Neural cell (in vitro differentiated cells): ENCODE results near the gene CD2.

Source experiments
- EP300 ChIP-seq: fragments of 450-650 bp; conservative IDR thresholded peaks from 2 replicates; pipeline ENCODE4 v1.6.1; 2014; ENCODE audit warnings: antibody characterized with exemption, mild to moderate bottlenecking, moderate library complexity; ENCODE audit not compliant: poor library complexity, severe bottlenecking
- EZH2 ChIP-seq: fragments of 200-600, 300-800 bp; shearing (Covaris generic), sonication (generic); IDR thresholded peaks from 2 replicates; pipeline ENCODE4 v1.6.1; 2014; ENCODE audit warnings: antibody characterized with exemption, low read length, borderline replicate concordance, mild to moderate bottlenecking; ENCODE audit not compliant: insufficient read depth, poor library complexity, severe bottlenecking
- MXI1 ChIP-seq: fragments of 450-650 bp; conservative IDR thresholded peaks from 2 replicates; pipeline ENCODE4 v1.6.1; 2014; ENCODE audit warnings: antibody characterized with exemption, mild to moderate bottlenecking; ENCODE audit not compliant: poor library complexity, severe bottlenecking
- POLR2AphosphoS5 ChIP-seq: IDR thresholded peaks from 2 replicates; pipeline ENCODE4 v1.6.1; 2012
- RAD21 ChIP-seq: fragments of 450-650 bp; conservative IDR thresholded peaks from 2 replicates; pipeline ENCODE4 v1.6.1; 2014; ENCODE audit warnings: antibody characterized with exemption, mild to moderate bottlenecking, moderate library complexity
- SMC3 ChIP-seq: fragments of 450-650 bp; conservative IDR thresholded peaks from 2 replicates; pipeline ENCODE4 v1.6.1; 2014; ENCODE audit warnings: antibody characterized with exemption, mild to moderate bottlenecking, moderate library complexity; ENCODE audit not compliant: poor library complexity
- TAF1 ChIP-seq: IDR thresholded peaks from 2 replicates; pipeline ENCODE4 v1.6.1; 2012; ENCODE audit warnings: low read depth
- TF ChIP-seq, protein P1 (sequence below): IDR thresholded peaks from 2 replicates; pipeline ENCODE4 v1.6.1; 2012; ENCODE audit warnings: borderline replicate concordance
- TF ChIP-seq, protein P2 (sequence below): fragments of 450-650 bp; IDR thresholded peaks from 2 replicates; pipeline ENCODE4 v1.5.1; 2014; ENCODE audit warnings: antibody characterized with exemption, mild to moderate bottlenecking, moderate library complexity; ENCODE audit not compliant: poor library complexity, severe bottlenecking

DNA sequence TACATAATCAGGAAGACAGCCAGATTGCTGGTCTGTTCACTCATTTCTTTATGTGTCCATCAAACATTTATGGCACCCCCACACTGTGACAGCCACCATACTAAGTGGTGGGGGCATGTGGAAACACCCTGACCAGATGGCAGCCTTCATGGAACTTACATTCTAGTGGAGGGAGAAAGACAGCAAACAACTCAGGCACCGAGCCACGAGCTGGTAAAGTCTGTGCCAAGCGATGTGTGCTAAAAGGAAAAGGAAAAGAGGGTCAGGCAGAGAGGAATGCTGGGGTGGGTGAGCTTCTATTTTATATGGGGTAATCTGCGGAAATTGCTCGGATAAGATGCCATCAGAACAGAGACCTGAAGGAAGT, 33.2 kb upstream of the CD2 start:
- TF ChIP-seq, protein P1, sequence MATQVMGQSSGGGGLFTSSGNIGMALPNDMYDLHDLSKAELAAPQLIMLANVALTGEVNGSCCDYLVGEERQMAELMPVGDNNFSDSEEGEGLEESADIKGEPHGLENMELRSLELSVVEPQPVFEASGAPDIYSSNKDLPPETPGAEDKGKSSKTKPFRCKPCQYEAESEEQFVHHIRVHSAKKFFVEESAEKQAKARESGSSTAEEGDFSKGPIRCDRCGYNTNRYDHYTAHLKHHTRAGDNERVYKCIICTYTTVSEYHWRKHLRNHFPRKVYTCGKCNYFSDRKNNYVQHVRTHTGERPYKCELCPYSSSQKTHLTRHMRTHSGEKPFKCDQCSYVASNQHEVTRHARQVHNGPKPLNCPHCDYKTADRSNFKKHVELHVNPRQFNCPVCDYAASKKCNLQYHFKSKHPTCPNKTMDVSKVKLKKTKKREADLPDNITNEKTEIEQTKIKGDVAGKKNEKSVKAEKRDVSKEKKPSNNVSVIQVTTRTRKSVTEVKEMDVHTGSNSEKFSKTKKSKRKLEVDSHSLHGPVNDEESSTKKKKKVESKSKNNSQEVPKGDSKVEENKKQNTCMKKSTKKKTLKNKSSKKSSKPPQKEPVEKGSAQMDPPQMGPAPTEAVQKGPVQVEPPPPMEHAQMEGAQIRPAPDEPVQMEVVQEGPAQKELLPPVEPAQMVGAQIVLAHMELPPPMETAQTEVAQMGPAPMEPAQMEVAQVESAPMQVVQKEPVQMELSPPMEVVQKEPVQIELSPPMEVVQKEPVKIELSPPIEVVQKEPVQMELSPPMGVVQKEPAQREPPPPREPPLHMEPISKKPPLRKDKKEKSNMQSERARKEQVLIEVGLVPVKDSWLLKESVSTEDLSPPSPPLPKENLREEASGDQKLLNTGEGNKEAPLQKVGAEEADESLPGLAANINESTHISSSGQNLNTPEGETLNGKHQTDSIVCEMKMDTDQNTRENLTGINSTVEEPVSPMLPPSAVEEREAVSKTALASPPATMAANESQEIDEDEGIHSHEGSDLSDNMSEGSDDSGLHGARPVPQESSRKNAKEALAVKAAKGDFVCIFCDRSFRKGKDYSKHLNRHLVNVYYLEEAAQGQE: no peak
- TF ChIP-seq, protein P2, sequence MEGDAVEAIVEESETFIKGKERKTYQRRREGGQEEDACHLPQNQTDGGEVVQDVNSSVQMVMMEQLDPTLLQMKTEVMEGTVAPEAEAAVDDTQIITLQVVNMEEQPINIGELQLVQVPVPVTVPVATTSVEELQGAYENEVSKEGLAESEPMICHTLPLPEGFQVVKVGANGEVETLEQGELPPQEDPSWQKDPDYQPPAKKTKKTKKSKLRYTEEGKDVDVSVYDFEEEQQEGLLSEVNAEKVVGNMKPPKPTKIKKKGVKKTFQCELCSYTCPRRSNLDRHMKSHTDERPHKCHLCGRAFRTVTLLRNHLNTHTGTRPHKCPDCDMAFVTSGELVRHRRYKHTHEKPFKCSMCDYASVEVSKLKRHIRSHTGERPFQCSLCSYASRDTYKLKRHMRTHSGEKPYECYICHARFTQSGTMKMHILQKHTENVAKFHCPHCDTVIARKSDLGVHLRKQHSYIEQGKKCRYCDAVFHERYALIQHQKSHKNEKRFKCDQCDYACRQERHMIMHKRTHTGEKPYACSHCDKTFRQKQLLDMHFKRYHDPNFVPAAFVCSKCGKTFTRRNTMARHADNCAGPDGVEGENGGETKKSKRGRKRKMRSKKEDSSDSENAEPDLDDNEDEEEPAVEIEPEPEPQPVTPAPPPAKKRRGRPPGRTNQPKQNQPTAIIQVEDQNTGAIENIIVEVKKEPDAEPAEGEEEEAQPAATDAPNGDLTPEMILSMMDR: no peak
- TF ChIP-seq EZH2: no peak
- TF ChIP-seq SMC3: no peak
- no peak for TF ChIP-seq EP300
- no peak for TF ChIP-seq MXI1
- TF ChIP-seq TAF1: no peak
- TF ChIP-seq RAD21: no peak
- no peak for TF ChIP-seq POLR2AphosphoS5
